SK-N-SH treated with all-trans-retinoic acid at 6 μM for 48 hours (cell line): ENCODE measurements around the gene C22orf23.

ENCODE experiments used
- ATAC-seq: fragments of 200-7000 bp; cut with Tn5 transposase; 3 replicates; pipeline ENCODE4 v1.9.1; 2020; ENCODE audit warnings: mild to moderate bottlenecking, moderate library complexity
- ARNTL ChIP-seq: fragments of 450-650 bp; formaldehyde crosslinking; IDR thresholded peaks from 2 replicates; pipeline ENCODE4 v1.5.0; 2020; ENCODE audit warnings: low read depth, mild to moderate bottlenecking, moderate library complexity, borderline replicate concordance
- BACH2 ChIP-seq: fragments of 250-450 bp; sonication (Bioruptor Pico); IDR thresholded peaks from 2 replicates; pipeline ENCODE4 v1.9.0; 2021; ENCODE audit warnings: mild to moderate bottlenecking, borderline replicate concordance
- CSDC2 ChIP-seq: fragments of 250-450 bp; sonication (Bioruptor Pico); IDR thresholded peaks from 2 replicates; pipeline ENCODE4 v1.5.0; 2020; ENCODE audit warnings: mild to moderate bottlenecking, moderate library complexity
- ESRRG ChIP-seq: fragments of 250-450 bp; sonication (Bioruptor Pico); IDR thresholded peaks from 2 replicates; pipeline ENCODE4 v1.6.1; 2021; ENCODE audit warnings: mild to moderate bottlenecking
- GLIS3 ChIP-seq: fragments of 250-450 bp; sonication (Bioruptor Pico); IDR thresholded peaks from 2 replicates; pipeline ENCODE4 v1.5.0; 2020; ENCODE audit warnings: mild to moderate bottlenecking, moderate library complexity
- ISL1 ChIP-seq: fragments of 250-450 bp; sonication (Bioruptor Pico); IDR thresholded peaks from 2 replicates; pipeline ENCODE4 v2.1.2; 2022; ENCODE audit warnings: mild to moderate bottlenecking, moderate library complexity
- OSR1 ChIP-seq: fragments of 250-450 bp; sonication (Bioruptor Pico); IDR thresholded peaks from 2 replicates; pipeline ENCODE4 v1.8.0; 2022; ENCODE audit warnings: moderate library complexity, mild to moderate bottlenecking, inconsistent platforms
- PATZ1 ChIP-seq: fragments of 250-450 bp; sonication (Bioruptor Pico); IDR thresholded peaks from 2 replicates; pipeline ENCODE4 v1.8.0; 2020; ENCODE audit warnings: mild to moderate bottlenecking, moderate library complexity, borderline replicate concordance
- RARB ChIP-seq: fragments of 250-450 bp; sonication (Bioruptor Pico); IDR thresholded peaks from 2 replicates; pipeline ENCODE4 v1.8.0; 2021; ENCODE audit warnings: mild to moderate bottlenecking, moderate library complexity
- SNAI2 ChIP-seq: fragments of 250-450 bp; sonication (Bioruptor Pico); IDR thresholded peaks from 2 replicates; pipeline ENCODE4 v1.5.0; 2020; ENCODE audit warnings: mild to moderate bottlenecking, moderate library complexity
- TCF4 ChIP-seq: fragments of 250-450 bp; sonication (Bioruptor Pico); IDR thresholded peaks from 2 replicates; pipeline ENCODE4 v1.8.0; 2021; ENCODE audit warnings: mild to moderate bottlenecking, moderate library complexity, borderline replicate concordance
- TOX ChIP-seq: fragments of 250-450 bp; sonication (Bioruptor Pico); IDR thresholded peaks from 2 replicates; pipeline ENCODE4 v1.8.0; 2021; ENCODE audit warnings: mild to moderate bottlenecking, moderate library complexity, borderline replicate concordance
- ZC3H10 ChIP-seq: fragments of 250-450 bp; sonication (Bioruptor Pico); IDR thresholded peaks from 2 replicates; pipeline ENCODE4 v1.5.1; 2021; ENCODE audit warnings: mild to moderate bottlenecking, moderate library complexity
- ZFP3 ChIP-seq: fragments of 250-450 bp; sonication (Bioruptor Pico); IDR thresholded peaks from 2 replicates; pipeline ENCODE4 v1.5.0; 2020; ENCODE audit warnings: mild to moderate bottlenecking, moderate library complexity
- ZFP30 ChIP-seq: fragments of 450-650 bp; formaldehyde crosslinking; IDR thresholded peaks from 2 replicates; pipeline ENCODE4 v1.5.0; 2022; ENCODE audit warnings: mild to moderate bottlenecking, moderate library complexity
- ZNF565 ChIP-seq: fragments of 450-650 bp; formaldehyde crosslinking; conservative IDR thresholded peaks from 2 replicates; pipeline ENCODE4 v1.5.0; 2020; ENCODE audit warnings: low read depth, mild to moderate bottlenecking, moderate library complexity
- ZNF70 ChIP-seq: fragments of 450-650 bp; formaldehyde crosslinking; IDR thresholded peaks from 2 replicates; pipeline ENCODE4 v1.5.0; 2020; ENCODE audit warnings: mild to moderate bottlenecking, moderate library complexity
- ZNF8 ChIP-seq: fragments of 450-650 bp; formaldehyde crosslinking; IDR thresholded peaks from 2 replicates; pipeline ENCODE4 v1.5.0; 2020; ENCODE audit warnings: mild to moderate bottlenecking, moderate library complexity
- TF ChIP-seq, protein P1 (sequence below): fragments of 250-450 bp; sonication (Bioruptor Pico); IDR thresholded peaks from 2 replicates; pipeline ENCODE4 v1.5.1; 2020; ENCODE audit warnings: low read depth, mild to moderate bottlenecking, moderate library complexity
- TF ChIP-seq, protein P2 (sequence below): fragments of 250-450 bp; sonication (Bioruptor Pico); IDR thresholded peaks from 2 replicates; pipeline ENCODE4 v1.5.1; 2021; ENCODE audit warnings: mild to moderate bottlenecking, moderate library complexity
- TF ChIP-seq, protein P3 (sequence below): fragments of 250-450 bp; sonication (Bioruptor Pico); IDR thresholded peaks from 2 replicates; pipeline ENCODE4 v1.5.0; 2020; ENCODE audit warnings: mild to moderate bottlenecking, moderate library complexity

Gene C22orf23

DNA sequence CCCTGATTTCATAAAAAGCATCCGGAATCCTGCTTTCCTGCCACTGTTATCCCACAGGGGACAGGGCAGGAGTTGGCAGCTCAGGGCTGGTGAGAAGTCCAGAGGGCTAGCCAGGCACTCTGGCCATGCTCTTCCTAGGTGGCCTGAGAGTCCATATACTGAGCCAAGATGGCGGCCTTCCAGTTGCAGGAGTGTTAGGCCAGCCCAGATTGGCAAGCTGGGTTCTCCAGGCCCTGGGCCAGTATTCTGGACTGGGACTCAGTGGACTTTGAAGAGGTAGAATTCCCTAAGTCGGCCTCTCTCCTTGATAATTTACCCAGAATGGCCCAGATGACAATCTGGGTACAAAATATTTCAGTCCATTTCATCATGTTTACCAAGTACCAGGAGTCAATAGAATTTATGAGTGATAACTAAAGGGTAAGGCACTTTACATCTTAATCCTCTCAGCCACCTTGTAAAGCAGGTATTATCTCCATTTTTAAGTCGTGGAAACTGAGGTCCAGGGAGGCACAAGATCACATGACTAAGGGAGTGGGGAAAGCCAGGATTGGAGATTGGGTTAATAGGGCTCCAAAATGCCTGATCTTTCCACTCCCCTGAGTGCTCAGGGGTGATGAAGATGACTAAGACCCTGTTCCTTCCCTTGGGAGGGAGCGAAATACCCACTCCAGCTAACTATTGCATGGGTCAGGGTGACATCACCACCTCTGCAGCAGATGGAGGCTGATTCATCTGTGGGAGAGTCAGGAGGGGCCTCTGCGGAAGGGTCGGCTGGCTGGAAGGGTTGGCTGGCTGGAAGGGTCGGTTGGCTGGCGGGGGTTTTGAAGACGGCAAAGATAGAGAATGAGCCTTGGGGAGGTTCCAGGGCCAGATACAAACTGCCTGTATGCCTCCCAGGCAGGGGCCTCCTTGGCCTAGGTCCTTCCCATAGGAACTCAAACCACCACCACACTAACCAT lies 48.5 kb downstream of the C22orf23 start:
- ATAC-seq = peak; percentile 72
- TF ChIP-seq ARNTL (CRISPR knock-in tag) (no peak), CSDC2 (no peak), ZFP30 (CRISPR knock-in tag) (no peak), ESRRG (CRISPR knock-in tag) (no peak), BACH2 (no peak), GLIS3 (CRISPR knock-in tag) (no peak), RARB (CRISPR knock-in tag) (no peak)
- TF ChIP-seq, protein P1, sequence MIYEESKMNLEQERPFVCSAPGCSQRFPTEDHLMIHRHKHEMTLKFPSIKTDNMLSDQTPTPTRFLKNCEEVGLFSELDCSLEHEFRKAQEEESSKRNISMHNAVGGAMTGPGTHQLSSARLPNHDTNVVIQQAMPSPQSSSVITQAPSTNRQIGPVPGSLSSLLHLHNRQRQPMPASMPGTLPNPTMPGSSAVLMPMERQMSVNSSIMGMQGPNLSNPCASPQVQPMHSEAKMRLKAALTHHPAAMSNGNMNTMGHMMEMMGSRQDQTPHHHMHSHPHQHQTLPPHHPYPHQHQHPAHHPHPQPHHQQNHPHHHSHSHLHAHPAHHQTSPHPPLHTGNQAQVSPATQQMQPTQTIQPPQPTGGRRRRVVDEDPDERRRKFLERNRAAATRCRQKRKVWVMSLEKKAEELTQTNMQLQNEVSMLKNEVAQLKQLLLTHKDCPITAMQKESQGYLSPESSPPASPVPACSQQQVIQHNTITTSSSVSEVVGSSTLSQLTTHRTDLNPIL (CRISPR knock-in tag) = no peak

DNA sequence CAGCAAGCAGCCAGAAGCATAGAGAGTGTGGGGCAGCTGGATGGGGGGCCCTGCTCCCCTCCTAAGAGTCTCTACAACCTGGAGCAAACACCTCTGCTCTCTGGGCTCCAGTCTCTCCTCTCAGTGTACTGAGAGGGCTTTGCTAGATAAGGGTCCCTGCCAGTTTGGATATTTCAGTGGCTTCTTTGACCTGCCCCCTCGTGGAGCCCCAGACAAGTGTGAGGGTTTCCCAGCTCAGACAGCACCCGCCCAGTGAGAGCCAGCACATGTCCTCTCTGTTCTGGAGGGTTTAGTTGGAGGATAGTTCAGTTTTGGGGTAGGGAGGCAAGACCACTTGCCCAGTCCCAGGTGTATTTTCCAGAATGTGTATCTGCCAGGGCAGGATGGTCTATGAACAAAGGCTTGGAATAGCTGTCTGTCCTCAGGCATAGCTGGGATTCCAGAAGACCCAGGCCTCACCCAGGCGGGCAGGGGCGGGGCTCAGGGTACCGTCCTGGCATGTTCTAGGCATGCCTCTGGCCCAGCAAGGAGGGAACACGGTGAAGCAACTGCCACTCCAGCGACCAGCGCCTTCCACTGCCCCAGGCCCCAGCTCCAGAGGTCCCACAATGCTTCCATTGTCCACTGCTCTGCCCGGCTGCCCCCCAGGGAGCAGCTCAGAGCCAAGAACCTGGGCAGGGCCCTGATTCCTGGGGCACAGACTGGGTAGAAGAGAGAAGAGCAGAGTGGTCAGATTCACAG lies 54.8 kb downstream of the C22orf23 start:
- TF ChIP-seq ESRRG (CRISPR knock-in tag) (no peak), ARNTL (CRISPR knock-in tag) (no peak), ZNF8 (no peak), RARB (CRISPR knock-in tag) (no peak), ZFP3 (no peak), TCF4 (CRISPR knock-in tag) (no peak), ISL1 (CRISPR knock-in tag) (no peak), ZC3H10 (CRISPR knock-in tag) (no peak), OSR1 (no peak), TOX (no peak)
- TF ChIP-seq, protein P1 (CRISPR knock-in tag) = no peak
- TF ChIP-seq, protein P2, sequence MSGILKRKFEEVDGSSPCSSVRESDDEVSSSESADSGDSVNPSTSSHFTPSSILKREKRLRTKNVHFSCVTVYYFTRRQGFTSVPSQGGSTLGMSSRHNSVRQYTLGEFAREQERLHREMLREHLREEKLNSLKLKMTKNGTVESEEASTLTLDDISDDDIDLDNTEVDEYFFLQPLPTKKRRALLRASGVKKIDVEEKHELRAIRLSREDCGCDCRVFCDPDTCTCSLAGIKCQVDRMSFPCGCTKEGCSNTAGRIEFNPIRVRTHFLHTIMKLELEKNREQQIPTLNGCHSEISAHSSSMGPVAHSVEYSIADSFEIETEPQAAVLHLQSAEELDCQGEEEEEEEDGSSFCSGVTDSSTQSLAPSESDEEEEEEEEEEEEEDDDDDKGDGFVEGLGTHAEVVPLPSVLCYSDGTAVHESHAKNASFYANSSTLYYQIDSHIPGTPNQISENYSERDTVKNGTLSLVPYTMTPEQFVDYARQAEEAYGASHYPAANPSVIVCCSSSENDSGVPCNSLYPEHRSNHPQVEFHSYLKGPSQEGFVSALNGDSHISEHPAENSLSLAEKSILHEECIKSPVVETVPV (CRISPR knock-in tag) = no peak
- ATAC-seq = no peak; the same call in 2 of the 3 replicates

DNA sequence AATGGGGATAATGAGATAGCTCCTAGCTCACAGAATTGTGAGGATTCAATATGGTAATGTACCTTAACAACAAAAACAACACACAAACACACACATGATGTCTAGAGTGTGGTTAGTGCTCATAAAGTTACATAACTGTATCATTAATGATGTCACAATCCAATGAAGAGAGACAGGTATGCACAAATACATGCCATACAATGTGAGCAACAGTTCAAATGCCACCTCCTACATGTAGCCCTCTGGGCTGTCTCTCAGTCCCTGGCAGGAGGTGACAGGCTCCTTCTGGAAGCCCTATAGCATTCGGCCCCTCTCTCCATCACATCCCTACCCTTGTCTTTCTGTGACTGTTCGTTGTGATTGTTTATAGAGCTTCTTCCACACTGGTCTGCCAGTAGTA lies 55.6 kb downstream of the C22orf23 start:
- no peak for TF ChIP-seq ZNF70 (CRISPR knock-in tag)
- TF ChIP-seq, protein P1 (CRISPR knock-in tag) = no peak
- TF ChIP-seq ZNF565 (CRISPR knock-in tag) = no peak
- TF ChIP-seq BACH2 = no peak
- TF ChIP-seq, protein P3, sequence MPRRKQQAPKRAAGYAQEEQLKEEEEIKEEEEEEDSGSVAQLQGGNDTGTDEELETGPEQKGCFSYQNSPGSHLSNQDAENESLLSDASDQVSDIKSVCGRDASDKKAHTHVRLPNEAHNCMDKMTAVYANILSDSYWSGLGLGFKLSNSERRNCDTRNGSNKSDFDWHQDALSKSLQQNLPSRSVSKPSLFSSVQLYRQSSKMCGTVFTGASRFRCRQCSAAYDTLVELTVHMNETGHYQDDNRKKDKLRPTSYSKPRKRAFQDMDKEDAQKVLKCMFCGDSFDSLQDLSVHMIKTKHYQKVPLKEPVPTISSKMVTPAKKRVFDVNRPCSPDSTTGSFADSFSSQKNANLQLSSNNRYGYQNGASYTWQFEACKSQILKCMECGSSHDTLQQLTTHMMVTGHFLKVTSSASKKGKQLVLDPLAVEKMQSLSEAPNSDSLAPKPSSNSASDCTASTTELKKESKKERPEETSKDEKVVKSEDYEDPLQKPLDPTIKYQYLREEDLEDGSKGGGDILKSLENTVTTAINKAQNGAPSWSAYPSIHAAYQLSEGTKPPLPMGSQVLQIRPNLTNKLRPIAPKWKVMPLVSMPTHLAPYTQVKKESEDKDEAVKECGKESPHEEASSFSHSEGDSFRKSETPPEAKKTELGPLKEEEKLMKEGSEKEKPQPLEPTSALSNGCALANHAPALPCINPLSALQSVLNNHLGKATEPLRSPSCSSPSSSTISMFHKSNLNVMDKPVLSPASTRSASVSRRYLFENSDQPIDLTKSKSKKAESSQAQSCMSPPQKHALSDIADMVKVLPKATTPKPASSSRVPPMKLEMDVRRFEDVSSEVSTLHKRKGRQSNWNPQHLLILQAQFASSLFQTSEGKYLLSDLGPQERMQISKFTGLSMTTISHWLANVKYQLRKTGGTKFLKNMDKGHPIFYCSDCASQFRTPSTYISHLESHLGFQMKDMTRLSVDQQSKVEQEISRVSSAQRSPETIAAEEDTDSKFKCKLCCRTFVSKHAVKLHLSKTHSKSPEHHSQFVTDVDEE (CRISPR knock-in tag) = no peak
- no peak for TF ChIP-seq SNAI2 (CRISPR knock-in tag)
- TF ChIP-seq, protein P2 (CRISPR knock-in tag) = no peak
- no peak for TF ChIP-seq CSDC2
- no peak for TF ChIP-seq ISL1 (CRISPR knock-in tag)
- TF ChIP-seq ESRRG (CRISPR knock-in tag) = no peak
- no peak for TF ChIP-seq GLIS3 (CRISPR knock-in tag)
- no peak for TF ChIP-seq RARB (CRISPR knock-in tag)
- no peak for TF ChIP-seq ARNTL (CRISPR knock-in tag)
- TF ChIP-seq ZFP3 = no peak
- no peak for TF ChIP-seq ZC3H10 (CRISPR knock-in tag)
- TF ChIP-seq PATZ1 (CRISPR knock-in tag) = no peak
- TF ChIP-seq, all 23 proteins: peak for 0
- no peak for ATAC-seq
